KOPT-K1 (cell line): ENCODE data around the gene CSHL1.
A peak's percentile ranks its signal among the peaks of the same experiment; 100 is the strongest.
"Not testable (repeated sequence)": the region's sequence is repeated elsewhere in the genome, so short reads cannot be mapped to it uniquely, and the experiment has no call there.

ENCODE experiments used
- H3K27ac ChIP-seq: fragments of 200-600 bp; sonication (generic); 2 replicates; pipeline ENCODE4 v1.5.1; 2016; ENCODE audit warnings: antibody characterized with exemption, mild to moderate bottlenecking, low read depth, low read length; ENCODE audit not compliant: poor library complexity, severe bottlenecking
- H3K36me3 ChIP-seq: fragments of 200-600 bp; sonication (generic); 2 replicates; pipeline ENCODE4 v1.5.1; 2017; ENCODE audit warnings: antibody characterized with exemption, mild to moderate bottlenecking, low read length, moderate library complexity; ENCODE audit not compliant: insufficient read depth
- H3K9me3 ChIP-seq: fragments of 200-600 bp; sonication (generic); 2 replicates; pipeline ENCODE4 v1.5.1; 2017; ENCODE audit warnings: antibody characterized with exemption, low read length, mild to moderate bottlenecking; ENCODE audit not compliant: insufficient read depth, poor library complexity, severe bottlenecking

CSHL1 gene

DNA sequence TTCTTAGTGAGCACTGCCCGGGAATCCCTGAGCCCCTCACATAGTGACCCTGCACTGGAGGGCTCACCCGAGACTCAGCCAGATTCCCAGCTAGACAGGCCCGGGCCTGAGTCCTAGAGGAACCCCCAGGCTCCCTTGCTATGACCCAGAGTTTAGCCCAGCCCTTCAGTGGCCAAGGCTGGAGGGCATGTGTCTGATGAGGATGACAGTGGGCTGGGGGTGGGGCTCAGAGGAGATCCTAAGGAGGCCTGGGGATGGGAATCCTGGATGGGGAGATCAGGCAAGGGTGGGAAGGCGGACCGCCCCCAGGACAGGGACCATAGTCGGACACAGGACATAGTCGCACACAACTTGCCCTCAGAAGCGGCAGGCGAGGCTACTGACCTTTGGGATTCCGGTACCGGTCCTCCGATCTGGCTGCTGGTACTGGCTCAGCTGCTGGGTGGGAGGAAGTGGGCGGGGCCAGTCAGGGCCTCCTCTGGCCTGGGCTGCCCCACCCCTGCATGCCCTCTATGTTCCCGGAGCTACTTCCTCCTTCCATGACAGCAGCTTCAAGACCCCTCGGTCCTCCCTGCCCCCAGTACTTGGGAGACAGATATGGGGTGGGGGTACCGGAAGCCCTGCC is 20.0 kb upstream of the CSHL1 start:
- Histone ChIP-seq H3K27ac (peak overlapping the region; percentile 58), H3K36me3 (no peaks in the 10 kb centered on the region; the same call in 1 of the 2 replicates), H3K9me3 (no peaks in the 10 kb centered on the region)

DNA sequence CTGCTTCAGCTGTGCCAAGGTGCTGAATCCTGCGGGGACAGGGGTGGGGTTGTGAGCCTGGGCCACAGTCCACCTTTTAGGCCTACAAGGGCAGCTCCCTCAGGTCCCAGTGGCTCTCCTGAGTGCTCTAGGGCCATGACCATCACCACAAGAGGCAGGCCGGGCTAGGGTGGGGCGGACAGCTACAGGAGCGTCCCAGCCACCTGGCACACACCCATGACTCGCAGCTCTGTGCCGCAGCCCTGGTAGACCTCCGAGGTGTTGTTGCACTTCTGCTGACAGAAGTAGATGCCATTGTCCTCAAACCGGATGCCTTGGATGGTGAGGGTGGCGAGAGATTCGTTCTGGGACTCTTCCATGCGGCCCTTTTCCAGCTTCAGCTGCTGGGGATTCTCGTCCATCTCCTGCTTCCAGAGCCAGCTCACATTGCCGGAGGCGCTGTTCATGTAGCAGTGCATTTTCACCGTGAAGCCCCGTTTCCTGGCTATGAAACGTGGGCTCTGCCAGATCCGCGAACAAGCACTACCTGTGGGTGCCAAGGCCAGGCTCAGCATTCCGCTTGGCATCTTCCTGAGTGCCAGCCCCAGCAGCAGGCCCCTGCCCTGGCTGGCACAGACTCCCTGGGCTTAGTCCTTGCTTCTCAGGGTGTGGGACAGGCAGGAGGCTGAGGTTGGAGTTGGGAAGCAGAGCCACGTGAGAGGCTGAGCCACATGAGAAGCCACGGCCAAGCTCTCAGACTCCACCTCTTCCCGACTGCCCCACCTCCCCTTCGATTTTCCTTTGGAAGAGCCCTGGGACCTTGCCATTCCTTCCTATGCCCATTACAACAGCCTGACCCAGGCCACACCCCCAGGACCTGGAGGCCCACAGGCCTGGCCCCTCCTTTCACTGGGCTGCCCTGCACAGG is 19.1 kb upstream of the CSHL1 start:
- no peaks in the 10 kb centered on the region; the same call in 1 of the 2 replicates for H3K36me3 ChIP-seq
- no peaks in the 10 kb centered on the region for H3K9me3 ChIP-seq
- no peak overlapping the region for H3K27ac ChIP-seq

DNA sequence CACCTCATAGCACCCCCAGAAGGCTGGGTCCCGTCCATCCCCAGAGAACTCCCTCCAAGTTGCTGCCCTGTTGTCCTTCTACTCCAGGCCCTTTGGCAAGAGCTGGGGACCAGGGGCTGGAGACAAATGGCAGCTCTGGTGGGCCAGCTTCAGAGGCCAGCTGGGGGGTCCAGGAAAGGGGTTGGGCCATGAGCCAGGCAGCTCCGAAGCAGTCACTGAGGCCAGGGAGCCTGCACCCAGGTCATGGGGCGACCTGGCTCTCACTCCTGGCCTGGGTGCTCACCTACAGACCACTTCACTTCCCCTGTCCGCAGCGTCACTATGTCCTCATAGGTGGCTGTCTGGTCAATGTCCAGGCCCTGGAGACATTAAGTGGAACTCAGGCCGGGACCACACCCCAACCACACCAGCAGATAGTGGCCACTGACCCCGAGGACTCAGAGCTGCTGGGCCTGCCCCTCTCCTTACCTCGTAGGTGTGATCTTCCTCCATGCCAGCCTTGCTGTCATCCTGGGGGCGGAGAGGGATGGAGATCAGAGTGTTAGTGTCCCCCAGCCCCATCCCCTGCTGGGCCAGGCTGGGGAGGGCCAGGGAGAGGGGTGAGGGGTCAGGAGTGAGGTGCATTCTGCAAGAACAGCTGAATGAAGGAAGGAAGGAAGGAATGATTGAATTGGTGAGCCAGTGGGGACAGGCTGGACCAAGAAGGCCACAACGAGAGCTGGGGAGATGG is 18.1 kb upstream of the CSHL1 start:
- no peaks in the 10 kb centered on the region; the same call in 1 of the 2 replicates for H3K36me3 ChIP-seq
- no peak overlapping the region for H3K27ac ChIP-seq
- H3K9me3 ChIP-seq, result no peaks in the 10 kb centered on the region

DNA sequence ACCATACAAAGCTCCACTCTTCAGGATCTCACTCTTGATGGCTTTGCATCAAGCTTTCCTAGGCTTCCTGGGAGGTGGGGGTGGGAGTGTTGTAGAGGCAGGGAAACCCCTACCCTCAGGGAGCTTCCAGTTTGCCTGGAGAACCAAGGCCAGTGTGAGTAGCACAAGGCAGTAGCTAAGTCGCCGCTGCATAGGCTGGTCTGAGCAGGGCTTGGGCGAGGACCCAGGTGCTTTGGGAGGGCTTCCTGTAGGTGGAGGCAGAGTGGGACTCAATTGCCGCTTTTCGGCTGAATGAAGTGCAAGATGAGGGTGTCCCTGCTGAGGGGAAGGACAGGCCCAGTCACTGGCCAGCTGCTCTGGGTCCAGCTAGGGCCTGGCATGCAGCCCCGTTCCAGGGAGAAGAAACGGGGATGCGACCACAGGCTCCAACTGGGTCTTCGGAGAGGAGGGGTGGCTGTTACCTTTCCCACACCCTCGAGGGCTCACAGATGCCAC is 17.2 kb upstream of the CSHL1 start:
- no peaks in the 10 kb centered on the region; the same call in 1 of the 2 replicates for H3K36me3 ChIP-seq
- no peaks in the 10 kb centered on the region for H3K9me3 ChIP-seq
- H3K27ac ChIP-seq, result no peak overlapping the region

DNA sequence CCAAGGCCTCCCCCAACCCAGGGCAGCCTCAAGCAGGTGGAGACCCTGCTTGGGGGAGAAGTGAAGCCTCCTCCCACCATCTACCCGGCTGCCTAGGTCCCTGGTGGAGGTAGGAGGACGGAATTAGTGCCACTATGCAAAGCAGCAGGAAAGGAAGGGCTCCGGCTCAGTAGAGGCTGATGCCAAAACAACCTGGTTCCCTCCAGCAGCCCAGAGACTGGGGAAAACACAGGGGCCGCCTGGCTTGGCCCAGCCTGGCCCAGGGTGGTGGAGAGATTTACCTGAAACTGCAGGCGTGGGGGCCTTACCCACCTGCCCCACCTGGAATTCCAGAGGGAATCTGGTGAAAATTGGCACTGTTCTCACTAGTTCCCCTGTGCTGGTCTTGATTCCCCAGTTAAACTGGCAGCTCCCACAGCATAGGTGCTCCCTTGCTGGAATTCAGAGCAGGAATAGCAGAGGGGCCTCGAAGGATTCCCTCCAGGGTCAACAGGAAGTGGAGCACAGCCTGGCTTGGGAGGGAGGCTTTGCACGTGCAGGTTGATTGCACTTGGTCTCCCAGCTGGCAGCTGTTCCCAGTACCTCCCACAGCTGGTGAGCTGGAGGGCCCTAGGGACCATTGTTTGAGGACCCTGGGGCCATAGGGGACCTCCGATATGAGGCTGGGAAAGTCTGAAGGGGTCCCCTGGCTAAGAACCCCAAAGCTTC is 16.6 kb upstream of the CSHL1 start:
- Histone ChIP-seq H3K27ac (no peak overlapping the region), H3K9me3 (no peaks in the 10 kb centered on the region), H3K36me3 (no peaks in the 10 kb centered on the region; the same call in 1 of the 2 replicates)

DNA sequence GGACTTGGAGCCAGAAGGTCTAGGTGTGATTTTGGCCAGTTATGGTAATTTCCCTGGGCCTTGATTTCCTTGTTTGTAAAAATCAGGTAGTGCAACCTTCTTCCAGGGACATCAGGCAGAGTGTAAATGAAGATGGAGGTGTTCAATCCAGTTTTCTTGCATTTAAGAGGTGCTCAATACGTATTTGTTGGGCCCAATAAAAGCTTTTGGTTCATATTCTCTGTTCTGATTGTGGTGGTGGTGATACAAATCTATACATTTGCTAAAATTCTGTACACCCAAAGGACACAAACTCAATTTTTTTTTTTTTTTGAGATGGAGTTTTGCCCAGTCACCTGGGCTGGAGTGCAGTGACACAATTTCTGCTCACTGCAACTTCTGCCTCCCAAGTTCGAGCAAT is 15.1 kb upstream of the CSHL1 start:
- Histone ChIP-seq H3K27ac (no peak overlapping the region), H3K36me3 (no peaks in the 10 kb centered on the region; the same call in 1 of the 2 replicates), H3K9me3 (no peaks in the 10 kb centered on the region)

DNA sequence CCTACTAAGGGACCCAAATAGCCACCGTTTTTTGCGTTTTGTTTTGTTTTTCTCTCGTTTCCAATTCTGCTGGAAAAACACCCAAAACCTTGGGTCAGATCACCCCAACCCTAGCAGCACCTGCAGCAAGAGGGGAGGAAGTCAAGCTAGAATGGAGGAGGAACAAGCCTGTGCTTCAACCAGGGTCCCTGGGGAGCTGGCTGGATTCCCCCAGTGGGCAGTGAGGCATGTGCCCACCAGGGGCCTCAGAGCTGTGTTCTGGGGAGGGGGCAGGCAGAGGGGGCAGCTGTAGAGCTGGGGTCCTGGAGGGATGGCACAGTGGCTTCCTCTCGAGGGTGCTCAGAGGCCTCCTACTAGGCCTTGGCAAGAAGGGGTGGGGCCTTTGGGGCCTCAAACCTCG is 14.6 kb upstream of the CSHL1 start:
- Histone ChIP-seq H3K9me3 (no peaks in the 10 kb centered on the region), H3K27ac (no peak overlapping the region), H3K36me3 (no peaks in the 10 kb centered on the region; the same call in 1 of the 2 replicates)

DNA sequence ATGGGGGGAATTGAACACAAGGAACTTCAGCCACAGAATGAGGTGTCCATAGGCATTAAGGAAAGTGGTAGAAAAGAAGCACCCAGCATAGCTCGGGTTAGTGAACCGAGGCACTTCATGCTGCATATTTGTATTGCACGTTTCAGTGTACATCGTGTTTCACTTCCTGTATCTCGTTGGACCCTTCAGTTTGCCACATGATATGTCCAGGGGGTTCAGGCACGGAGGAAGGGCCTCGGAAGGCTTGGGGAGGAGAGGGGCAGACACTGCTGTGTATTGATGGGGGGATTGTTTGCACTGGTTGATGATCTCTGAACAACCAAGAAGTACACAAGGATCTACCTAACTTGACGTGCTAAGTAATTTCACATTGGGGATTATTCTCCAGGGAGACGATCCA is 11.3 kb upstream of the CSHL1 start:
- not testable (repeated sequence) for H3K27ac ChIP-seq, H3K9me3 ChIP-seq, H3K36me3 ChIP-seq

DNA sequence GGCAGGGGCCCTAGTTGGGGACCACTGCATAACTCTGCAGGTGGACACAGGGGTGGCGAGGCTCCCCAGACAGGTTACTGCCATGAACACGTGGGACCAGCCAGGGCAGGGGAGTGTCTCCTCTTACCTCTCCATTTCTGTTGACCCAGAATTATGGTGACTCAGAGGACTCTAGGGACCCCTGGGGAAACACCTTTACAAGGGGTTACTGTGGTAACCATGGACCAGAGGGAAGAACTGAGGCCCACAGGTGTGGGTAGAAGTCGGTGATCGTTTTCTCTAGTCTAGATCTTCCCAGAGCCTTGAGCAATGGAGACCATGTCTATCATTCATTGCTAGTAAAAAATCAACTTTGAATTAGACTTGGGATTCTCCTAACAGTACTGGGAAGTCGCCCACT is 9.7 kb upstream of the CSHL1 start:
- not testable (repeated sequence) for H3K9me3 ChIP-seq, H3K36me3 ChIP-seq, H3K27ac ChIP-seq

DNA sequence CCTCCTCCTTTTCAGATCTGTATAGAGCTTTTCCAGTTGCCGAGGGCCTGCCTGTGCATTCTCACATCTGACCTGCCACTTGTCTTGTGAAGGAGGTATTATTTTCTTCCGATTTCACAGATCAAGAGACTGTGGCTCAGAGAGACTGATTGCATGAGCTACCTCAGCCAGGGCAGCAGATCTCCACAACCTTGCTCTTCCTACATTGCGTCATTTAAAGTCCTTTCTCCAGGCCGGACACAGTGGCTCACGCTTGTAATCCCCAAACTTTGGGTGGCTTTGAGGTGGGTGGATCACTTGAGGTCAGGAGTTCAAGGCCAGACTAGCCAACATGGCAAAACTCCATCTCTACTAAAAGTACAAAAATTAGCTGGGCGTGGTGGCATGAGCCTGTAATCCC is 9.0 kb upstream of the CSHL1 start:
- not testable (repeated sequence) for H3K9me3 ChIP-seq, H3K27ac ChIP-seq, H3K36me3 ChIP-seq

DNA sequence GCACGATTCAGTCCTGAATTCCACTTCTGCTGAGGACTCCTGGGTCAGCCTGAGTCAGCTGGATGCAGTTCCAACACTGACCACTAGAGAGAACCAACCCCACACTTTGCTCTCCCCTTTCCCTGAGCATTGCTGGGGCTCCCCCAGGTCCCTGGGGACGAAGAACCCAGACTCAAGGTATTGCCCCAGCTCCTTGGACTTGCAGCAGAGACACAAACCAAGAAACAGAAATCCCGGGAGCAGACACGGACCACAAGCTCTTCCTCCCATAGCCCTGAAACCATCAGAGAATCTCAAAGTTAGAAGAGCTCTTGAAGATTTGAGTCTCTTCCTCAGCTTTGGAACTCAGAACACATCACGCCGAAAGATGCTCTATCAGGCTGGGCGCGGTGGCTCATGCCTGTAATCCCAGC is 8.3 kb upstream of the CSHL1 start:
- Histone ChIP-seq H3K36me3 (no peaks in the 10 kb centered on the region), H3K27ac (no peak overlapping the region), H3K9me3 (no peaks in the 10 kb centered on the region)

DNA sequence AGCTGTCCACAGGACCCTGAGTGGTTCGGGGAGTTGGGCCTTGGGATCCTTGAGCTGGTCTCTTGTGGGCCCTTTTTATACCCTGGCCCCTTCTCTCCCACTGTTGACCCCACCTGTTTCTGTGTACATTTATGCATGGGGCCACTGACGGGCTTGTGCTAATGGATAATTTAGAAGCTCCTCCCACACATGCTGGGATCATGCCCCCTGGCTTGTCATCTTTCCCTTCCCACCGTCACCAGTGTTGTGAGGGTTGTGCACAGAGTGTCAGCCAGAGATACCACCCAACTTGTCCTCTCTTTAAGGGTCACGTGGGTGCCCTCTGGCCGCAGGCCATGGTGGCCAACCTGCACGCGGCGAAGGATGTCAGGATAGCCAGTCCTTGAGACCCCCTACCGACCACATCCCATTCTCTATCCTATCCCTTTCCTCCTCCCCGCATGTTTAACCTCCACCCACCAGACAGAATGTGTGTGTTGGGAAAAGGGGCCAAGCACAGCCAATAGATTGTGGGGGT is 7.8 kb upstream of the CSHL1 start, which contains the start of gene GH1:
TSS of gene GH1 (minus strand) at position 51 of the 517 bp plus-strand sequence. CDS start 63 bp downstream, outside the sequence.
- H3K27ac ChIP-seq, H3K9me3 ChIP-seq, H3K36me3 ChIP-seq: not testable (repeated sequence)

DNA sequence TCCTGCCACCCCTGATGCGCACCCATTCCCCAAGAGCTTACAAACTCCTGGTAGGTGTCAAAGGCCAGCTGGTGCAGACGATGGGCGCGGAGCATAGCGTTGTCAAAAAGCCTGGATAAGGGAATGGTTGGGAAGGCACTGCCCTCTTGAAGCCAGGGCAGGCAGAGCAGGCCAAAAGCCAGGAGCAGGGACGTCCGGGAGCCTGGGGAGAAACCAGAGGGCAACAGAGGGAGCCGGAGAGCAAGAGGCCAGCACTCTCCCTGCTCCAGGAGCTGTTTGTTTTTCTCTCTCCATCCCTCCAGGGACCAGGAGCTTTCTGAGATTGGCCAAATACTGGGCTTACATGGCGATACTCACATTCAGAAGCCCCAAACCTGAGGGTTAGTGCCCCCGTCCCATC is 7.2 kb upstream of the CSHL1 start:
- no peaks in the 10 kb centered on the region for H3K36me3 ChIP-seq
- H3K9me3 ChIP-seq, result no peaks in the 10 kb centered on the region
- no peak overlapping the region for H3K27ac ChIP-seq

DNA sequence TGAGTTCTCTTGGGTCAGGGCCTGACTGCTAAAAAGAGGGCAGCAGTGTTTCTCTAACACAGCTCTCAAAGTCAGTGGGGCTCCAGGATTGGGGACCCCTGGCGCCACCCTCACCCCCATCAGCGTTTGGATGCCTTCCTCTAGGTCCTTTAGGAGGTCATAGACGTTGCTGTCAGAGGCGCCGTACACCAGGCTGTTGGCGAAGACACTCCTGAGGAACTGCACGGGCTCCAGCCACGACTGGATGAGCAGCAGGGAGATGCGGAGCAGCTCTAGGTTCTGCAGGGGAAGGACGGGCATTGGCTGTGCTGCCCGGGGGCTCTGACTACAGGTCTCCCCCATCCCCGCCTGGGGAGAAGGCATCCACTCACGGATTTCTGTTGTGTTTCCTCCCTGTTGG is 6.6 kb upstream of the CSHL1 start:
- H3K36me3 ChIP-seq, result no peaks in the 10 kb centered on the region
- H3K27ac ChIP-seq, result no peak overlapping the region
- H3K9me3 ChIP-seq, result no peaks in the 10 kb centered on the region
